HCT116 (cell line): ENCODE measurements around the gene APPBP2. TPM values are rescaled to one million over a fixed set of nuclear protein-coding genes. Genes with fewer than 3 reads are reported as not detected.

ENCODE experiments used
- ATAC-seq: fragments of 200-7000 bp; cut with Tn5 transposase; 2 replicates; pipeline ENCODE4 v1.9.1; 2020; ENCODE audit warnings: mild to moderate bottlenecking, moderate library complexity
- BruUV-seq: library from RNA; stranded (reverse); fragments of 400-500 nt; replicated peaks from 2 replicates; lab custom pipeline; 2021; lab: Mats Ljungman, UMichigan
- CTCF ChIA-PET: fragments of 300-600 bp; sonication (Branson Sonifier 250); formaldehyde crosslinking; loops from one replicate; lab custom pipeline; 2021; ENCODE audit warnings: antibody characterized with exemption; lab: Charles Lee
- POLR2A ChIA-PET: fragments of 300-600, 350-600 bp; sonication (Branson Sonifier 250); formaldehyde crosslinking; loops from one replicate; lab custom pipeline; 2021; ENCODE audit warnings: antibody characterized with exemption; lab: Charles Lee
- RAD21 ChIA-PET, 2 experiments: fragments of 300-600 bp; sonication (Branson Sonifier 250); formaldehyde crosslinking; loops; one replicate each; lab custom pipeline; 2023; ENCODE audit warnings: low total read pairs in 2 of 2; ENCODE audit not compliant: uncharacterized antibody in 2 of 2, unreplicated experiment in 2 of 2, low non-redundant PET in 1 of 2; lab: Charles Lee
- DNase-seq: peaks from one replicate; pipeline ENCODE4 v3.0.0-alpha.2; 2010; ENCODE audit warnings: low read depth, low spot score
- H2AFZ ChIP-seq: fragments of 200-600 bp; shearing (Covaris generic), sonication (generic); 2 replicates; pipeline ENCODE4 v1.6.1; 2017; ENCODE audit warnings: low read depth, mixed run types, mixed read lengths, antibody characterized with exemption, low read length; ENCODE audit not compliant: poor library complexity, severe bottlenecking
- H3K27ac ChIP-seq: 2 replicates; pipeline ENCODE4 v1.5.1; 2012; ENCODE audit warnings: low read depth, low read length
- H3K27me3 ChIP-seq: fragments of 200-600 bp; sonication (generic); 2 replicates; pipeline ENCODE4 v1.6.1; 2016; ENCODE audit warnings: mixed run types, low read length, mixed read lengths; ENCODE audit not compliant: insufficient read depth
- H3K36me3 ChIP-seq, 2 experiments: fragments of 200-500 bp in 1 of 2; fragments of 200-600 bp in 1 of 2; sonication (Bioruptor generic) in 1 of 2; sonication (generic) in 1 of 2; 2 replicates each; pipeline versions ENCODE4 v1.5.1 to v1.6.1; 2014 to 2016; ENCODE audit warnings: low read length in 2 of 2, inconsistent platforms in 1 of 2, mixed read lengths in 1 of 2, mixed run types in 1 of 2; ENCODE audit not compliant: insufficient read depth in 2 of 2, control insufficient read depth in 1 of 2
- H3K4me1 ChIP-seq, 2 experiments: fragments of 200-600 bp in 1 of 2; sonication (generic) in 1 of 2; 2 replicates each; pipeline versions ENCODE4 v1.5.1 to v1.6.1; 2012 to 2017; ENCODE audit warnings: low read length in 2 of 2, inconsistent platforms in 1 of 2, mild to moderate bottlenecking in 1 of 2, mixed read lengths in 1 of 2, mixed run types in 1 of 2, moderate library complexity in 1 of 2; ENCODE audit not compliant: insufficient read depth in 2 of 2, control insufficient read depth in 1 of 2
- H3K4me2 ChIP-seq: fragments of 200-600 bp; sonication (generic); 2 replicates; pipeline ENCODE4 v1.6.1; 2017; ENCODE audit warnings: mixed run types, low read length, mixed read lengths
- H3K4me3 ChIP-seq, 2 experiments: fragments of 200-600 bp in 1 of 2; sonication (generic) in 1 of 2; replicated peaks in 1 of 2; 2 replicates each; pipeline ENCODE4 v1.5.1; 2011 to 2016; ENCODE audit warnings: low read length in 2 of 2, control low read depth in 1 of 2, low read depth in 1 of 2, mild to moderate bottlenecking in 1 of 2, mixed read lengths in 1 of 2, mixed run types in 1 of 2
- H3K79me2 ChIP-seq: fragments of 200-600 bp; sonication (generic); 2 replicates; pipeline ENCODE4 v1.6.1; 2017; ENCODE audit warnings: mild to moderate bottlenecking, mixed run types, low read length, moderate library complexity, mixed read lengths; ENCODE audit not compliant: insufficient read depth
- H3K9ac ChIP-seq: fragments of 200-600 bp; sonication (generic); 2 replicates; pipeline ENCODE4 v1.6.1; 2016; ENCODE audit warnings: low read length, mixed read lengths
- H3K9me2 ChIP-seq: fragments of 200-600 bp; sonication (generic), shearing (Covaris generic); 2 replicates; pipeline ENCODE4 v1.6.1; 2017; ENCODE audit warnings: mixed run types, mild to moderate bottlenecking, moderate library complexity; ENCODE audit not compliant: insufficient read depth
- H3K9me3 ChIP-seq, 2 experiments: fragments of 200-500 bp in 1 of 2; fragments of 200-600 bp in 1 of 2; sonication (Bioruptor generic) in 1 of 2; sonication (generic) in 1 of 2; 2 replicates each; pipeline ENCODE4 v1.6.1; 2014 to 2017; ENCODE audit warnings: low read length in 2 of 2, mixed read lengths in 2 of 2, inconsistent platforms in 1 of 2, low read depth in 1 of 2, mild to moderate bottlenecking in 1 of 2, mixed run types in 1 of 2, moderate library complexity in 1 of 2; ENCODE audit not compliant: control insufficient read depth in 1 of 2, insufficient read depth in 1 of 2
- H4K20me1 ChIP-seq: fragments of 200-600 bp; sonication (generic), shearing (Covaris generic); 2 replicates; pipeline ENCODE4 v1.6.1; 2017; ENCODE audit warnings: mixed run types, mild to moderate bottlenecking, moderate library complexity; ENCODE audit not compliant: insufficient read depth
- CBX3 ChIP-seq: IDR thresholded peaks from 2 replicates; pipeline ENCODE4 v1.6.1; 2012; ENCODE audit warnings: low read depth
- CEBPB ChIP-seq: IDR thresholded peaks from 2 replicates; pipeline ENCODE4 v1.6.1; 2012; ENCODE audit warnings: low read depth
- ELF1 ChIP-seq: IDR thresholded peaks from 2 replicates; pipeline ENCODE4 v1.6.1; 2012; ENCODE audit warnings: low read depth, borderline replicate concordance
- EZH2phosphoT487 ChIP-seq: fragments of 200-600 bp; IDR thresholded peaks from 2 replicates; pipeline ENCODE4 v1.6.1; 2018; ENCODE audit warnings: antibody characterized with exemption, borderline replicate concordance
- FOSL1 ChIP-seq: IDR thresholded peaks from 2 replicates; pipeline ENCODE4 v1.6.1; 2012; ENCODE audit warnings: low read depth
- JUND ChIP-seq: IDR thresholded peaks from 2 replicates; pipeline ENCODE4 v1.6.1; 2012
- POLR2A ChIP-seq: IDR thresholded peaks from 2 replicates; pipeline ENCODE4 v1.7.0; 2011; ENCODE audit warnings: borderline replicate concordance; ENCODE audit not compliant: insufficient read depth, insufficient read length; ENCODE audit errors: extremely low read depth
- POLR2AphosphoS5 ChIP-seq: IDR thresholded peaks from 2 replicates; pipeline ENCODE4 v1.6.1; 2011; ENCODE audit warnings: mild to moderate bottlenecking, low read depth, low read length, moderate library complexity
- SRF ChIP-seq: IDR thresholded peaks from 2 replicates; pipeline ENCODE4 v1.6.1; 2012; ENCODE audit warnings: low read depth
- TCF7L2 ChIP-seq: IDR thresholded peaks from 2 replicates; pipeline ENCODE4 v1.7.0; 2011; ENCODE audit warnings: borderline replicate concordance, inconsistent platforms; ENCODE audit not compliant: insufficient read depth, insufficient read length; ENCODE audit errors: extremely low read depth
- intact Hi-C: fragments of 100-400 bp; cut with micrococcal nuclease; formaldehyde crosslinking; loops from 2 replicates; pipeline ENCODE4 v1.10.0; 2022
- total RNA-seq: library from RNA; stranded (reverse); gene quantifications from one replicate; pipeline ENCODE4 v1.2.1, GENCODE V29; 2021; ENCODE audit not compliant: unreplicated experiment
- TF ChIP-seq, protein P1 (sequence below): IDR thresholded peaks from 2 replicates; pipeline ENCODE4 v1.6.1; 2012
- TF ChIP-seq, protein P2 (sequence below): IDR thresholded peaks from 2 replicates; pipeline ENCODE4 v1.6.1; 2012; ENCODE audit warnings: low read depth
- TF ChIP-seq, protein P3 (sequence below): IDR thresholded peaks from 2 replicates; pipeline ENCODE4 v1.6.1; 2012

Gene APPBP2
- total RNA-seq, 1 experiment from 2014 or later, result 35.8 TPM

DNA sequence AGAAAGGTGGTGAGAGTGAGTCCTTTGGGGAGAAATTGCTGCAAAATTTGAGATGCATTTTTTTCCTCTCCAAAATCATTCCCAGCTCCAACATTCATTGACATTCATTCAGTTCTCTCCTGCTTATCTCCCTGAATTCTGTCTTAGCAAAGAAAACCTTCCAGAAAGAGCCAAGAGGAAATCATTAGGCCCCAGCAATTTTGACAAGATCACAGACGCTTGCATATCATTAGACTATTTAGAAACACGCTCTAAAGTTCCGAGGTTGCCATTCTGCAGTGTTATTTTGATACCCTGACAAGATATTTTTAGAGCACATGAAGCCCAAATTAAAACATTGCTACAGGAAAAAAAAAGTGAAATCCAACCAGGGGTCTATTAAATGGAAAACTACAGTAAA, 113.3 kb downstream of the APPBP2 start:
- no peaks in the 10 kb centered on the region for H3K27me3 ChIP-seq
- TF ChIP-seq, protein P1, sequence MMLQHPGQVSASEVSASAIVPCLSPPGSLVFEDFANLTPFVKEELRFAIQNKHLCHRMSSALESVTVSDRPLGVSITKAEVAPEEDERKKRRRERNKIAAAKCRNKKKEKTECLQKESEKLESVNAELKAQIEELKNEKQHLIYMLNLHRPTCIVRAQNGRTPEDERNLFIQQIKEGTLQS, result no peak
- TF ChIP-seq, protein P2, sequence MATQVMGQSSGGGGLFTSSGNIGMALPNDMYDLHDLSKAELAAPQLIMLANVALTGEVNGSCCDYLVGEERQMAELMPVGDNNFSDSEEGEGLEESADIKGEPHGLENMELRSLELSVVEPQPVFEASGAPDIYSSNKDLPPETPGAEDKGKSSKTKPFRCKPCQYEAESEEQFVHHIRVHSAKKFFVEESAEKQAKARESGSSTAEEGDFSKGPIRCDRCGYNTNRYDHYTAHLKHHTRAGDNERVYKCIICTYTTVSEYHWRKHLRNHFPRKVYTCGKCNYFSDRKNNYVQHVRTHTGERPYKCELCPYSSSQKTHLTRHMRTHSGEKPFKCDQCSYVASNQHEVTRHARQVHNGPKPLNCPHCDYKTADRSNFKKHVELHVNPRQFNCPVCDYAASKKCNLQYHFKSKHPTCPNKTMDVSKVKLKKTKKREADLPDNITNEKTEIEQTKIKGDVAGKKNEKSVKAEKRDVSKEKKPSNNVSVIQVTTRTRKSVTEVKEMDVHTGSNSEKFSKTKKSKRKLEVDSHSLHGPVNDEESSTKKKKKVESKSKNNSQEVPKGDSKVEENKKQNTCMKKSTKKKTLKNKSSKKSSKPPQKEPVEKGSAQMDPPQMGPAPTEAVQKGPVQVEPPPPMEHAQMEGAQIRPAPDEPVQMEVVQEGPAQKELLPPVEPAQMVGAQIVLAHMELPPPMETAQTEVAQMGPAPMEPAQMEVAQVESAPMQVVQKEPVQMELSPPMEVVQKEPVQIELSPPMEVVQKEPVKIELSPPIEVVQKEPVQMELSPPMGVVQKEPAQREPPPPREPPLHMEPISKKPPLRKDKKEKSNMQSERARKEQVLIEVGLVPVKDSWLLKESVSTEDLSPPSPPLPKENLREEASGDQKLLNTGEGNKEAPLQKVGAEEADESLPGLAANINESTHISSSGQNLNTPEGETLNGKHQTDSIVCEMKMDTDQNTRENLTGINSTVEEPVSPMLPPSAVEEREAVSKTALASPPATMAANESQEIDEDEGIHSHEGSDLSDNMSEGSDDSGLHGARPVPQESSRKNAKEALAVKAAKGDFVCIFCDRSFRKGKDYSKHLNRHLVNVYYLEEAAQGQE, result no peak
- no peak for TF ChIP-seq EZH2phosphoT487
- TF ChIP-seq JUND, result no peak
- TF ChIP-seq ELF1, result no peak
- TF ChIP-seq TCF7L2, result no peak
- no peak for TF ChIP-seq CEBPB
- TF ChIP-seq, protein P3, sequence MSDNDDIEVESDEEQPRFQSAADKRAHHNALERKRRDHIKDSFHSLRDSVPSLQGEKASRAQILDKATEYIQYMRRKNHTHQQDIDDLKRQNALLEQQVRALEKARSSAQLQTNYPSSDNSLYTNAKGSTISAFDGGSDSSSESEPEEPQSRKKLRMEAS, result no peak
- no peak for TF ChIP-seq POLR2A
- TF ChIP-seq FOSL1, result no peak
- TF ChIP-seq POLR2AphosphoS5, result no peak
- TF ChIP-seq SRF, result no peak
- no peak for TF ChIP-seq CBX3
- TF ChIP-seq, all 23 proteins: peak for 0
- H3K36me3 ChIP-seq, result no peaks in the 10 kb centered on the region
- H3K27ac ChIP-seq, result no peak overlapping the region
- no peak overlapping the region for H3K4me2 ChIP-seq
- no peak overlapping the region for H2AFZ ChIP-seq
- ChIA-PET RAD21 (no interaction called here), CTCF (no interaction called here), POLR2A (no interaction called here)
- ATAC-seq (no peak), DNase-seq (no peak)
- H3K4me3 ChIP-seq, result no peak overlapping the region
- H3K9me3 ChIP-seq, result no peaks in the 10 kb centered on the region
- H4K20me1 ChIP-seq, result no peaks in the 10 kb centered on the region
- H3K9me2 ChIP-seq, result no peaks in the 10 kb centered on the region
- no peak overlapping the region for H3K9ac ChIP-seq
- H3K79me2 ChIP-seq, result no peaks in the 10 kb centered on the region
- intact Hi-C loops, result no loop called here
- H3K4me1 ChIP-seq, result no peaks in the 10 kb centered on the region
- BruUV-seq, result no TSS peak
